Nephron progenitor cell (in vitro differentiated cells): ENCODE data around the gene ATP8B3.
"Not testable (repeated sequence)": the region's sequence is repeated elsewhere in the genome, so short reads cannot be mapped to it uniquely, and the experiment has no call there.

Source experiments
- DNase-seq: peaks from one replicate; pipeline ENCODE4 v3.0.0; 2021
- H3K27ac Mint-ChIP-seq: 2 replicates; pipeline ENCODE4 v1.8.0; 2021; ENCODE audit warnings: mild to moderate bottlenecking, moderate library complexity, mixed read lengths
- H3K27me3 Mint-ChIP-seq: 2 replicates; pipeline ENCODE4 v1.8.0; 2021; ENCODE audit warnings: mild to moderate bottlenecking, low read depth, mixed read lengths; ENCODE audit not compliant: poor library complexity
- H3K36me3 Mint-ChIP-seq: 2 replicates; pipeline ENCODE4 v1.8.0; 2021; ENCODE audit warnings: low read depth, mixed read lengths
- H3K4me1 Mint-ChIP-seq: 2 replicates; pipeline ENCODE4 v1.8.0; 2021; ENCODE audit warnings: mixed read lengths
- H3K4me3 Mint-ChIP-seq: 2 replicates; pipeline ENCODE4 v1.8.0; 2021; ENCODE audit warnings: mild to moderate bottlenecking, moderate library complexity, mixed read lengths
- H3K9me3 Mint-ChIP-seq: 2 replicates; pipeline ENCODE4 v1.8.0; 2021; ENCODE audit warnings: mild to moderate bottlenecking, moderate library complexity, mixed read lengths
- CTCF ChIP-seq: fragments of 200-600 bp; sonication (generic); IDR thresholded peaks from 2 replicates; pipeline ENCODE4 v1.5.0; 2021; ENCODE audit warnings: antibody characterized with exemption

Gene ATP8B3

GRCh38 chr19:1799695-1800342 lies 12.3 kb downstream of the ATP8B3 start:
- Mint-ChIP-seq H3K27ac (no peak overlapping the region), H3K4me3 (no peak overlapping the region), H3K4me1 (peaks cover 8% of the 10 kb centered on the region), H3K36me3 (peaks cover 5% of the 10 kb centered on the region), H3K9me3 (no peaks in the 10 kb centered on the region), H3K27me3 (peaks cover 21% of the 10 kb centered on the region)
- TF ChIP-seq CTCF: no peak
- no peak for DNase-seq

GRCh38 chr19:1797313-1797712 lies 14.8 kb downstream of the ATP8B3 start:
- H3K4me1 Mint-ChIP-seq, DNase-seq, H3K27ac Mint-ChIP-seq, H3K4me3 Mint-ChIP-seq, H3K36me3 Mint-ChIP-seq, H3K9me3 Mint-ChIP-seq: not testable (repeated sequence)
- H3K27me3 Mint-ChIP-seq: peaks cover 31% of the 10 kb centered on the region

- H3K27ac Mint-ChIP-seq: no peak overlapping the region
- no peak for TF ChIP-seq CTCF
- no peak for DNase-seq
- H3K36me3 Mint-ChIP-seq: peaks cover 5% of the 10 kb centered on the region
- no peaks in the 10 kb centered on the region for H3K9me3 Mint-ChIP-seq
- H3K4me1 Mint-ChIP-seq: peaks cover 8% of the 10 kb centered on the region
- H3K4me3 Mint-ChIP-seq: no peak overlapping the region
- H3K27me3 Mint-ChIP-seq: peaks cover 38% of the 10 kb centered on the region
Observed at GRCh38 chr19:1796395-1797142, 15.5 kb downstream of the ATP8B3 start.

- no peaks in the 10 kb centered on the region for H3K9me3 Mint-ChIP-seq
- no peak for TF ChIP-seq CTCF
- H3K4me1 Mint-ChIP-seq: peaks cover 4% of the 10 kb centered on the region
- DNase-seq: no peak
- no peaks in the 10 kb centered on the region for H3K36me3 Mint-ChIP-seq
- H3K27me3 Mint-ChIP-seq: peaks cover 45% of the 10 kb centered on the region
- H3K27ac Mint-ChIP-seq: no peak overlapping the region
- H3K4me3 Mint-ChIP-seq: no peak overlapping the region
Observed at GRCh38 chr19:1794424-1795172, 17.5 kb downstream of the ATP8B3 start.

GRCh38 chr19:1791879-1792278 lies 20.2 kb downstream of the ATP8B3 start:
- H3K36me3 Mint-ChIP-seq: no peaks in the 10 kb centered on the region
- no peak for TF ChIP-seq CTCF
- H3K4me1 Mint-ChIP-seq: peaks cover 4% of the 10 kb centered on the region
- H3K27me3 Mint-ChIP-seq: peaks cover 64% of the 10 kb centered on the region
- no peaks in the 10 kb centered on the region for H3K9me3 Mint-ChIP-seq
- DNase-seq: no peak
- no peak overlapping the region for H3K27ac Mint-ChIP-seq
- H3K4me3 Mint-ChIP-seq: no peak overlapping the region

GRCh38 chr19:1790054-1790792 lies 21.9 kb downstream of the ATP8B3 start:
- TF ChIP-seq CTCF: no peak
- peaks cover 78% of the 10 kb centered on the region for H3K27me3 Mint-ChIP-seq
- H3K9me3 Mint-ChIP-seq: no peaks in the 10 kb centered on the region
- no peak for DNase-seq
- no peak overlapping the region for H3K4me3 Mint-ChIP-seq
- no peak overlapping the region for H3K27ac Mint-ChIP-seq
- no peaks in the 10 kb centered on the region for H3K36me3 Mint-ChIP-seq
- H3K4me1 Mint-ChIP-seq: no peaks in the 10 kb centered on the region
